ENCODE data around the gene CDYL2.
"Not testable (repeated sequence)": the region's sequence is repeated elsewhere in the genome, so short reads cannot be mapped to it uniquely, and the experiment has no call there.

CDYL2 gene

GRCh38 chr16:80742331-80742730 lies 62.1 kb downstream of the CDYL2 start:
- DNase-seq, result no peak

GRCh38 chr16:80741724-80742123 lies 62.7 kb downstream of the CDYL2 start:
- DNase-seq, result no peak

DNA sequence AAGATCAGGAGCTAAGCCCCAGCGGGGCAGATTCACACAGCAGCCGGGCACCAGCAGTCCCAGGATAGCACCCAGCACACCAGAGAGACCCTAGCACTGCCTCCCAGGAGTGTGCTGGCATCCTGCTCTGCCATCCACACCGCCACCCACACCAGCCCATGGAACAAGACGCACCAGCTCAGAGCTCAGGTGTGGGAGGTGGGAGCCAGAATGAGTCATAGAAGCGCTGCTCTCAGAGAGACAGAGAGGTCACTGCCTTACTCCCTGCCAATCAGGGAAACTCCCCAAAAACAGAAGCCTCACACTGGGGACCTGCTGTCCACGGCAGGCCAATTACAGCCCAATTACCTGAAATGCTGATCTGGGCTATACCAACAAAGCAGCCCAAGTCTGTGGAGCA lies 64.9 kb downstream of the CDYL2 start:
- no peak for DNase-seq

GRCh38 chr16:80738521-80738920 lies 65.9 kb downstream of the CDYL2 start:
- no peak for DNase-seq

GRCh38 chr16:80735846-80736245 lies 68.6 kb downstream of the CDYL2 start:
- no peak for DNase-seq

DNA sequence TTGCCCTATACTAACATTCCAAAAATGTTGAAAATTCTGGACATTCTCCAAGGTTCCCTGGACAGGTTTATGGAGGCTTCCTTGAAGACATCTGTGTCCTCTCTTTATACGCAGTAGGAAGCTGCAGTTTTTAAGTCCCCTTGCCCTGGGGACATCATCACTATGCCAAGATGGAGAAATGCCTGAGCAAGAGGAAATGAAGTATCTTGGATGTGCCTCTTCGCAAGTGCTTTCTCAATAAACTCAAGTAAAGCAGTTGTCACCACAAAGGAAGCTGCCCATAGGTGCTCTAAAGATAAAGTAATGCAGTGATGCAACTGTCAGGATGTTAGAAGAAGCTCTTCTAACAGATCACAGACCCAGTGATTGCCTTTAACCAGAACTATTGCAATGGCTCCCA lies 71.0 kb downstream of the CDYL2 start:
- DNase-seq, result no peak

GRCh38 chr16:80731915-80732314 lies 72.5 kb downstream of the CDYL2 start:
- DNase-seq, result no peak

- not testable (repeated sequence) for DNase-seq
Measured at GRCh38 chr16:80727066-80727763, 77.2 kb downstream of the CDYL2 start.

GRCh38 chr16:80725566-80726162 lies 78.7 kb downstream of the CDYL2 start:
- no peak for DNase-seq

- DNase-seq, result no peak
Measured at GRCh38 chr16:80723981-80724380, 80.4 kb downstream of the CDYL2 start.

DNA sequence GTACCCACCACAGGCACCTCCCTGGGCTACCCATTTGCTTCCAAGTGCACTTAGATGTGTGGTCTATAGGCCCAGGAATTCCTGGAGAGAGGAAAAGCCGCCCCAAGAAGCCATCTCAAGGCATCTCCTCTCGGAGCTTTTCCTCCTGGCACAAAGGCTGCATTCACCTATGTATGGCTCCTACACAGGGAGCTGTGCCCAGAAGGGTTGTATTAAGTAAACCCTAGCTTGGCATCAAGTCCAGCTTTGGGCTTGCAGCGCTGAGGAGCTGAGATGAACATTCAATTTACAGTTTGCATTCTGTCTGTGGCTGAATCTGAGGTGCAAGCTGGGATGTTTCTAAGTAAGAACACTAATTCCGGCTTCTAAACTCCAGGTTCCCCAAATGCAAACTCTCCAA lies 81.3 kb downstream of the CDYL2 start:
- DNase-seq, result no peak

DNA sequence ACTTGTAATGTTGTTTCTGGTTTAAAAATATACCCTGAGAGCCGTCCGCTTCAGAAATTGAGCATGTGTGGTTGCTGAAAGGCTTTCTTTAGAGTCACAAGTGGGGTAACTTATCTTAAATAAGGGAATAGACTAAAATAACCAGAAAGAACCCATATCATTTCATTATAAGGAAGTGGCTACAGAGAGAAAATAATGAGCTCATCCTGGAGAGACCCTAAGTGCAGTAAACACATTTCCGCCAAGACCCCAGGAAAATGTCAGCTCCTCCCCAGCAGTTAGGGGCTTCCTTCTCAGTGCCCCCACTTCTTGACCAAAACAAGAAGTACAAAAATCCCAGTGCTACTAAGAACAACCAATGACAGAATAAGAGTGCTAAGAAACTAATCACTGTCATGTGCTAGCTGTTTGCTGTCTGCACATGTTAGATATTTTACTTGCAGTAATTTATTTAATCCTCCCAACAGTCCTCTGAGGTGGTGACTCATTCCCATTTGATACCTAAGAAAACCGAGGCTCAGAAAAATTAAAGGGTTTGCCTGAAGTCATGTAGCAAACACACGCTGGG lies 83.5 kb downstream of the CDYL2 start:
- DNase-seq, result no peak

DNA sequence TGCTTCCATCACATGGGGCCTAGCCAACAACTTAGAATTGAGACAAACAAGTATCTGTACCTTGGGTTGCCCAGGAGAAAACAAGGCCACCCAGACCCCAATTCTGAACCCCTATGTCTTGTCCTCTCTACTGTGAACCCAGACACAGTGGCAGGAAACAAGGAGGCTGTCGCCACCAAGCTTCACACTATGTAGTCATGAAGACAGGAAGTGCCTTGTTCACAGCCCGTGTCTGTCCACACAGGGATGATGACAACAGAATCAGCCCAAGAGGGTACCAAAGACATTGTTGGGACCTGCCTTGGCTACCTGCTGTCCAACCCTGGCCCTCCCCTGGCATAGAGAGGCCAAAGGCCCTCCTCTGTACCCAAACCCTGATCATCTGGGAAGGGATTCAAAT lies 84.8 kb downstream of the CDYL2 start:
- DNase-seq, result no peak

DNA sequence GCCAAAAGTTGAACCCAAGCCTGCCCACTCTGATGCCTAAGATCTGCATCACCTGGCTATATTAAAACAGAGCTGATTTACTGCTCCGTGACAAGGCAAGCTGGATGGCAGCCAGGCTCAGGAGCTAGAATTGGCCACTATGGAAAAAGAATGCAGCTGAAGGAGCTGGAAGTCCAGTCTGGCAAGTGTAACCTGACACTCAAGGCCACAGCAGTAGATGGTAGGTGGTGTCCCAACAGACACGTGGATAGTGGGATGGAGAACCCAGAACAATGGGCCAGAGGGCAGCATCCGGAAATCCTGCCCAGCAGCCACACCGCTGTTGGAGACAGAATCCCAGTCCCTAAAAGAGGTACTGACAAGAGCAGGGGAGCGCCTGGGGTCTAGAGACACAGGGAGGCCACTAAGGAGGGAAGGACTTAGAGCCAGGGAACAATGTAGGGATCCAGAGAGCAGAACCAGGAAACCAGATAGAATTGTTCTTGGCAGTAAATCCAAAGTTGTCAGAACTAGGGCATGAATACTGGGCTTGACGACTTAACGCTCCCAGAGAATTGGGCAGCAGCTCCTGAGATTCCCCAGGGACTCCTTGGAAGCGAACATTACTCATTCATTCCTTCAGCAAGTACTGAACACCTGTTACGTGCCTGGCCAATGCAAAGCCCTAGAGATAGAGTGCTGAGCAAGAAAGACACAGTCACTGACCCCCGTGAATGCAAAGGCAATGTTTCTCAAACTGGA lies 85.7 kb downstream of the CDYL2 start:
- peak; percentile 7 for DNase-seq

DNA sequence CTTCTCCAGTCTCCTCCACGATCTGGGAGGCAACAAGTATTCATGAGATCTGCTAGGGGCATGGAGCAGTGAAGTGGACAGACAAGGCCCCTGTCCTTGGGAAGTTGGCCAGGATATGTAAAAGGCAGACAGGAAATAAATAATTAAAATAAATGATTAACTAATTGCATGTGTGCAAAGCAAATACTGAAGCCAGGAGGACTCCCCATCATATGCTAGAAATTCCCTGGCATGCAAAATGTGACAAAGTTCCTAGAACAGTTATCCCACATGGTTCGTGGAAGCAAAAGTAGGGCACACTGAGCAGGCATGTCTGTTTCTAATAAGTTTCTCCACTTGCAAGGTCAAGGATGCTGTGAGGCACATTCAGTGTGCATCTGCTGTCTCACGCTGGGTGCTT lies 86.8 kb downstream of the CDYL2 start:
- DNase-seq, result no peak

DNA sequence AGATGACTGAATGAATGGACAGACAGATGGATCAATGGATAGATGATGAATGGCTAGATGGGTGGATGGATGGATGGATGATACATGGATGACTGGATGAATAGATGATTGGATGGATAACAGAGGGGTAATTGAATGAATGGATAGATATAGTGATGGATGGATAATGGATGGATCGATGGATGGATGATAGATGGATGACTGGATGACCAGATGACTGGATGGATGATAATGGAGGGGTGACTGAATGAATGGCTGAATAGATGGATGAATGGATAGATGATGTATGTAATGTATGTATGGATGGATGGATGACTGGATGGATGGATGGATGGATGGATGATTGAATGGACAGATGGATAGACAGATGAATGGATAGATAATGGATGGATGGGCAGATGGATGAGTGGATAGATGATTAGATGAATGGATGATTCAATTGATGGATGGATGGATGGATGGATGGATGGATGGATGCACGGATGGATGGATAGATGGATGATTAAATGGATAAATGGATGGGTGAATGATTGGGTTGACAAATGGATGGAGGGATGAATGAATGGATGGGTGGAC lies 87.7 kb downstream of the CDYL2 start:
- DNase-seq, result no peak

- no peak for DNase-seq
Measured at GRCh38 chr16:80711406-80711805, 93.0 kb downstream of the CDYL2 start.

- DNase-seq, result no peak
Measured at GRCh38 chr16:80710918-80711317, 93.5 kb downstream of the CDYL2 start.

GRCh38 chr16:80708823-80709222 lies 95.6 kb downstream of the CDYL2 start:
- no peak for DNase-seq

DNA sequence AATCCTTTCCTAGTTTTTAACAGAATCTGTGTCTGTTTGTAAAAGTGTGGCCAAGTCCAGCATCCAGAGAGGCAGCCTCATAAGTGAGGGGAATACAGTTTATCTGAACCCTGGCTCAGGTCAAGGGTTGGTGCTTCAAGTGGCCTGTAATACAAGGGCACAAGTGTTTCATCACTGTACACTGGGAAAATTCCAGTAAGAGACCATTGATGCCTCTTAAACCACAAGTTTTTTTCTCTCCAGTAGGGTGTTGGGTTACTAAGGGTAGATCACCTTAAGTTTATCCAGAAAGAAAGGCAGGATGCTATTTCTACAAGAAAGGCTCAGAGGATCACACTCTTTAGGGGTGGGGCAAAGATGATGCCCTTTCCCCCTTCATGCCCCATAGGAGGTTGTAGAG lies 96.7 kb downstream of the CDYL2 start:
- DNase-seq, result no peak

DNA sequence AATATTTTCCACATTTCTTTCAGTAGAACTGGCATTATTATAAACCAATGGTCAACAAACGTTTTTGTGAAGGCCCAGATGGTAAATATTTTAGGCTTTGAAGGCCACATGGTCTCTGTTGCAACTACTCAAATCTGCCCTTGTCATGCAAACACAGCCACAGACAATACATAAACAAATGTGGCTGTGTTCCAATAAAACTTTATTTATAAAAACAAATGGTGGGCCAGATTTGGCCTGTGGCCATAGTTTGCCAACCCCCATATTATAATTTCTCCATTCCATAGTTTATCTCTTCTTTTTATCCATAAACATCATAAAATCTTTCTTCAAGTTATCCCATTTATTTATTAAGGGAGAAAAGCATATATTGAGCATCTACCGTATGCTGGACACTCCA lies 98.8 kb downstream of the CDYL2 start:
- no peak for DNase-seq

GRCh38 chr16:80704751-80705505 lies 99.5 kb downstream of the CDYL2 start:
- no peak for DNase-seq

All from NCI-H345 (cell line).